Esophagus squamous epithelium (tissue), 5 donors: ENCODE data around the gene EEF1AKMT3. TPM values are rescaled to one million over a fixed set of nuclear protein-coding genes. Genes with fewer than 3 reads are reported as not detected.

Experiments used
- DNase-seq: peaks from one replicate; lab custom pipeline; 2025; lab: John Stamatoyannopoulos, UW
- H3K27ac ChIP-seq, 4 donors: fragments of 200-600 bp; sonication (generic); one replicate each; pipeline ENCODE4 v1.5.1; 2016 to 2019; ENCODE audit warnings: mild to moderate bottlenecking in 1 of 4
- H3K27me3 ChIP-seq, 4 donors: fragments of 200-600 bp; sonication (generic); 1 replicate in 3 of 4; 2 replicates in 1 of 4; pipeline versions ENCODE4 v1.5.1 to v1.6.0; 2017 to 2021; ENCODE audit warnings: antibody characterized with exemption in 1 of 4
- H3K36me3 ChIP-seq, 3 donors: fragments of 200-600 bp; sonication (generic); one replicate each; pipeline ENCODE4 v1.5.1; 2016 to 2019
- H3K4me1 ChIP-seq, 3 donors: fragments of 200-600 bp; sonication (generic); one replicate each; pipeline ENCODE4 v1.5.1; 2017 to 2019
- H3K4me3 ChIP-seq, 4 donors: fragments of 200-600 bp; sonication (generic); 1 replicate in 3 of 4; 2 replicates in 1 of 4; pipeline ENCODE4 v1.5.1; 2016 to 2019; ENCODE audit warnings: mild to moderate bottlenecking in 2 of 4, moderate library complexity in 1 of 4
- H3K9me3 ChIP-seq, 3 donors: fragments of 200-600 bp; sonication (generic); one replicate each; pipeline ENCODE4 v1.5.1; 2016 to 2019
- POLR2A ChIP-seq, 4 donors: fragments of 450-650 bp; IDR thresholded peaks; one replicate each; pipeline ENCODE4 v1.6.1; 2017; ENCODE audit warnings: antibody characterized with exemption in 4 of 4, mild to moderate bottlenecking in 4 of 4, moderate library complexity in 3 of 4
- WGBS, 2 donors: methylation state at CpG; one replicate each; pipeline ENCODE4 v1.1.5; 2018; 5-methylcytosine and 5-hydroxymethylcytosine counted together
- intact Hi-C: fragments of 100-400 bp; cut with DNase I; formaldehyde crosslinking; loops from one replicate; pipeline ENCODE4 v1.15.0; 2022
- small RNA-seq, 4 donors: library from RNA; depleted of rRNA; stranded (forward); fragments of <200 nt; gene quantifications; one replicate each; pipeline ENCODE3, GENCODE V24; 2016
- total RNA-seq, 4 donors: library from RNA; depleted of rRNA; stranded (reverse); fragments of >200 nt; gene quantifications; one replicate each; pipeline ENCODE4 v1.1.0, GENCODE V29; 2016
- TF ChIP-seq, protein P1 (sequence below), 6 experiments: fragments of 450-650 bp in 4 of 6; fragments of 200-600 bp in 2 of 6; sonication (generic) in 2 of 6; IDR thresholded peaks; one replicate each; pipeline ENCODE4 v1.5.1; 2016 to 2019; ENCODE audit warnings: antibody characterized with exemption in 6 of 6, mild to moderate bottlenecking in 4 of 6, moderate library complexity in 4 of 6
- donor health status: DM: yes; HTN: yes; CAD: no.

The EEF1AKMT3 gene
- total RNA-seq, 4 donors from 2014 or later: 2.6 to 7.6 (median 3.7) TPM

DNA sequence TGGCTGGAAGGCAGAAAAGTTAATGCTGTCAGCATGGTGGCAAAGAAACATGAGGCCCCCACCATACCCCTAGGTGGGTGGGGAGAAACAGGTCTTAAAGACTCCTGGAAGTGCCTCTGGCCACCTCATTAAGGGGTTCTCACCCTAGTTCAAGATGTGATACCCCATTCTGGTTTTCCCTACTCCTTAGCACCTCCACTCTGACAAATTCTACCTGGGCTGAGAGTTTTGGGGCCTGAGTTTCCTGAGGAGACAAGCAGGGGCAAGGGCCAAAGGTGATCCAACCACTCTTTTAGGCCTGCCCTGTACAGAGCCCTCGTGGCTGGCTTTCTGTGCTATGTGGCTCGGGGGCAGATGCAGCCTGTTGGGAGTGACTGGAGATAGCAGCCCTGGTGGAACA lies 54.0 kb downstream of the EEF1AKMT3 start:
- peaks cover 4 to 62% (median 31%) of the 10 kb centered on the region in 3 donors for H3K4me1 ChIP-seq
- DNase-seq: no peak
- intact Hi-C loops: no loop called here
- TF ChIP-seq, protein P1, sequence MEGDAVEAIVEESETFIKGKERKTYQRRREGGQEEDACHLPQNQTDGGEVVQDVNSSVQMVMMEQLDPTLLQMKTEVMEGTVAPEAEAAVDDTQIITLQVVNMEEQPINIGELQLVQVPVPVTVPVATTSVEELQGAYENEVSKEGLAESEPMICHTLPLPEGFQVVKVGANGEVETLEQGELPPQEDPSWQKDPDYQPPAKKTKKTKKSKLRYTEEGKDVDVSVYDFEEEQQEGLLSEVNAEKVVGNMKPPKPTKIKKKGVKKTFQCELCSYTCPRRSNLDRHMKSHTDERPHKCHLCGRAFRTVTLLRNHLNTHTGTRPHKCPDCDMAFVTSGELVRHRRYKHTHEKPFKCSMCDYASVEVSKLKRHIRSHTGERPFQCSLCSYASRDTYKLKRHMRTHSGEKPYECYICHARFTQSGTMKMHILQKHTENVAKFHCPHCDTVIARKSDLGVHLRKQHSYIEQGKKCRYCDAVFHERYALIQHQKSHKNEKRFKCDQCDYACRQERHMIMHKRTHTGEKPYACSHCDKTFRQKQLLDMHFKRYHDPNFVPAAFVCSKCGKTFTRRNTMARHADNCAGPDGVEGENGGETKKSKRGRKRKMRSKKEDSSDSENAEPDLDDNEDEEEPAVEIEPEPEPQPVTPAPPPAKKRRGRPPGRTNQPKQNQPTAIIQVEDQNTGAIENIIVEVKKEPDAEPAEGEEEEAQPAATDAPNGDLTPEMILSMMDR (IDR thresholded peaks at IDR 0.05): no peak
- TF ChIP-seq POLR2A (IDR thresholded peaks at IDR 0.05): no peak
- peak overlapping the region in 1 of 4 donors; percentile 29 for H3K27ac ChIP-seq
- no peaks in the 10 kb centered on the region for H3K27me3 ChIP-seq
- peaks cover 62 to 87% (median 69%) of the 10 kb centered on the region in 3 donors for H3K36me3 ChIP-seq
- WGBS, 2 donors: 80% methylated on average over 2 of the region's 2 CpGs; no CpG with 5 or more reads in 1 of the 2 donors
- H3K9me3 ChIP-seq: no peaks in the 10 kb centered on the region
- H3K4me3 ChIP-seq: no peak overlapping the region

DNA sequence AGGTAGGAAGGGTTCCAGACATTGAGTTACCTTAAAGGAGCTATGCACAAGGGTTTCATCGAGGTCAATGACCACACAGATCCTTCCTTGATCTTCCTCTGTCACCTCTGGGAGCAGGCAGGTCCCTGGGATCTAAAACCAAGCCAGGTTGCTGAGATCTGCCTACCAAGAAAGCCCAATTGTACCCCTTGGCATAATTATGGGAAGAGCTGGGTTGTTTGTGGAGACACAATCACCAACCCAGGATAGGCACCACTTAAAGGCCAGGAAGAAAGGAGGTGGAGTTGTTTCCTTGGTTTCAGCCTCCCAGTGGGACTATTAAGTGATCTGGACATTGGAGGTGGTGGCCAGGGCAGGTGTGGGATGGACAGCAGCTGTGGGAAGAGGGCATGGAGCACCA lies 54.6 kb downstream of the EEF1AKMT3 start:
- Histone ChIP-seq H3K4me1 (peaks cover 9 to 67% (median 36%) of the 10 kb centered on the region in 3 donors), H3K4me3 (no peak overlapping the region), H3K9me3 (no peaks in the 10 kb centered on the region), H3K36me3 (peaks cover 62 to 81% (median 67%) of the 10 kb centered on the region in 3 donors), H3K27me3 (no peaks in the 10 kb centered on the region), H3K27ac (peak overlapping the region in 1 of 4 donors; percentile 29)
- WGBS, 2 donors: 67 to 86% methylated on average over 1 of the region's 1 CpG
- TF ChIP-seq POLR2A (IDR thresholded peaks at IDR 0.05): no peak
- TF ChIP-seq, protein P1 (IDR thresholded peaks at IDR 0.05): no peak
- no peak for DNase-seq
- intact Hi-C loops: no loop called here

DNA sequence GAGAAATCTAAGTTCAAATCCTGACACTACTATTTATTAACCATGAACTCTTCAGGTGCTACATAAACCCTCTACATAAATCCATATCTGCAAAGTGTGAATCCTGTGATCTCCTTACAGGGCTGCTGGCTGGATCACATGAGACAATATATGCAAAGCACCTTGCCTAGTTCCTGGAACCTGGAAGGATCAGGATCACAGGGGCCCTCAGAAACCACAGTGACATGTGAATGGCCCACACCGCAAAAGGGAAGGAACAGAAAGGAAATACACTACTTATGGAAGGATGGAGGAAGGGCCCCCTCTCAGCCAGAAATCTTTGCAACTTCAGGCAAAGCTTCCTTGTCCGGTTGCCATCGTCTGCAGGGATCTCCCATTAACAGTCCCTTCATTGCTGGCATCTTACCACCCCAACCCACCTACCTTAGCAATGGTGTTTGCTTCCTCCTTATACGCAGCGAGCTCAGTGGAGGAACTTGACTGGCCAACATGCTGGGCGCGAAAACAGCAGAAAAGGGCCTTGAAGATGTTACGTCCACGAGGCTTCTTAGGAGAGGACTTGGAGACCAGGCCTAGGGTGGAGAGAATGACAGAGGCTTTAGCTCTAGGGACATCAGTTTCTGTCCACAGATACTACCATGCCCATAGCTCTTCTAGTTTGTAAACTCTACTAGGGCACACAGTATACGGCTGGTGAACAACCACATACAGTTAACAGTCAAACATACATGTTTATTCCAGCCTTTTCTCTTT lies 56.8 kb downstream of the EEF1AKMT3 start:
- TF ChIP-seq, protein P1 (IDR thresholded peaks at IDR 0.05): no peak
- TF ChIP-seq POLR2A (IDR thresholded peaks at IDR 0.05): no peak
- WGBS, 2 donors: 69 to 73% methylated on average over 9 to 10 of the region's 10 CpGs
- no peak overlapping the region for H3K27ac ChIP-seq
- no peak overlapping the region for H3K4me3 ChIP-seq
- intact Hi-C loops: no loop called here
- H3K9me3 ChIP-seq: no peaks in the 10 kb centered on the region
- H3K36me3 ChIP-seq: peaks cover 39 to 59% (median 44%) of the 10 kb centered on the region in 3 donors
- H3K4me1 ChIP-seq: peaks cover 20 to 68% (median 53%) of the 10 kb centered on the region in 3 donors
- H3K27me3 ChIP-seq: no peaks in the 10 kb centered on the region
- no peak for DNase-seq

DNA sequence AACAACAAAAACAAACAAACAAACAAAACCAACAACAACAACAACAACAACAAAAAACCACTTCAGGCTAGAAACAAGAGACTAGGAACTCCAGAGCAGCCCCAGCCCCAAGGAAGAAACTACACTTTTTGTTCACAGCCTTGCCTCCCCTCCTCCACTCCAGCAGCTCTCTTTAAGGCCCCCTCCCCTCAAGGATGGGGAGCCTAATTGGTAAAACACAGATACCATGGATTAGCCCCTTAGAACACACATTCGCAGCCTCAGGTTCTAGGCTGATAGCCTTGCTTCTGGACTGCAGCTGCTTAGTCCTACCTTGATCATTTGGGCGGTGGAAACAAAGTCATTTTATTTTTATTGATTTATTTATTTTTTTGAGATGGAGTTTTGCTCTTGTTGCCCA lies 58.0 kb downstream of the EEF1AKMT3 start:
- TF ChIP-seq, protein P1 (IDR thresholded peaks at IDR 0.05): no peak
- TF ChIP-seq POLR2A (IDR thresholded peaks at IDR 0.05): no peak
- intact Hi-C loops: loop anchor here (2.0 to 10.0 kb wide), 2 partner anchors 46 to 74 kb away; partner anchors contain the start of gene TSFM
- 79 to 95% methylated on average over 2 of the region's 2 CpGs for WGBS, 2 donors
- no peak for DNase-seq
- peak overlapping the region in 1 of 4 donors; percentile 67 for H3K27ac ChIP-seq
- no peaks in the 10 kb centered on the region for H3K27me3 ChIP-seq
- peaks cover 27 to 47% (median 32%) of the 10 kb centered on the region in 3 donors for H3K36me3 ChIP-seq
- no peak overlapping the region for H3K4me3 ChIP-seq
- H3K9me3 ChIP-seq: no peaks in the 10 kb centered on the region
- peaks cover 30 to 71% (median 65%) of the 10 kb centered on the region in 3 donors for H3K4me1 ChIP-seq

Small RNAs within 50 kb of the gene (small RNA-seq; reads per million reads assigned to genes)
- gene MIR26A2 (0.41 to 2.8 (median 1.7) reads per million in 4 donors), gene RNU6-1083P (0 reads per million in 4 donors)

Other genes starting within 250 kb of the EEF1AKMT3 start
- 10 to 100 TPM; 13.8 to 33.2 (median 17.6) TPM for gene MBD6, start 249.8 kb upstream of the EEF1AKMT3 start, total RNA-seq
- 100 to 1,000 TPM; 122 to 175 (median 159) TPM for gene DCTN2, start 225.4 kb upstream of the EEF1AKMT3 start, total RNA-seq
- under 1 TPM in 3 of 4 donors, not detected in 1; 0.15 to 0.22 (median 0.19) TPM for gene KIF5A, start 222.6 kb upstream of the EEF1AKMT3 start, total RNA-seq
- gene PIP4K2C, start 181.4 kb upstream of the EEF1AKMT3 start, total RNA-seq: 10 to 100 TPM; 25.2 to 41.7 (median 33.1) TPM
- gene DTX3, start 167.8 kb upstream of the EEF1AKMT3 start, total RNA-seq: 10 to 100 TPM in 1 of 4 donors, 1 to 10 TPM in 3; 1.6 to 16.6 (median 5.6) TPM
- gene ARHGEF25, start 161.2 kb upstream of the EEF1AKMT3 start, total RNA-seq: 10 to 100 TPM in 1 of 4 donors, 1 to 10 TPM in 2, under 1 TPM in 1; 0.76 to 27.7 (median 6.2) TPM
- gene B4GALNT1, start 139.4 kb upstream of the EEF1AKMT3 start, total RNA-seq: under 1 TPM; 0.18 to 0.56 (median 0.23) TPM
- gene OS9, start 78.5 kb upstream of the EEF1AKMT3 start, total RNA-seq: 100 to 1,000 TPM; 151 to 231 (median 168) TPM
- 1 to 10 TPM in 3 of 4 donors, under 1 TPM in 1; 0.88 to 2.3 (median 1.3) TPM for gene AGAP2, start 33.9 kb upstream of the EEF1AKMT3 start, total RNA-seq
- 10 to 100 TPM; 37.2 to 62.5 (median 40.2) TPM for gene TSPAN31, start 27.6 kb upstream of the EEF1AKMT3 start, total RNA-seq
- 10 to 100 TPM; 42.8 to 96.9 (median 60.4) TPM for gene CDK4, start 20.3 kb upstream of the EEF1AKMT3 start, total RNA-seq
- gene MARCHF9, start 17.5 kb upstream of the EEF1AKMT3 start, total RNA-seq: 1 to 10 TPM; 3.6 to 8.4 (median 5.3) TPM
- gene CYP27B1, start 5.5 kb upstream of the EEF1AKMT3 start, total RNA-seq: 1 to 10 TPM in 2 of 4 donors, under 1 TPM in 2; 0.18 to 1.7 (median 1.1) TPM
- gene METTL1, start 509 bp upstream of the EEF1AKMT3 start, total RNA-seq: 10 to 100 TPM in 3 of 4 donors, 1 to 10 TPM in 1; 6.7 to 16.8 (median 11.8) TPM
- 10 to 100 TPM; 18.5 to 37.2 (median 24.7) TPM for gene TSFM, start 10.2 kb downstream of the EEF1AKMT3 start, total RNA-seq
- 1 to 10 TPM; 1.9 to 3.4 (median 2.5) TPM for gene AVIL, start 46.1 kb downstream of the EEF1AKMT3 start, total RNA-seq
- gene CTDSP2, start 74.1 kb downstream of the EEF1AKMT3 start, total RNA-seq: 100 to 1,000 TPM in 1 of 4 donors, 10 to 100 TPM in 3; 47.1 to 120 (median 71.7) TPM
- 10 to 100 TPM in 2 of 4 donors, 1 to 10 TPM in 2; 2.0 to 17.9 (median 8.6) TPM for gene ATP23, start 169.0 kb downstream of the EEF1AKMT3 start, total RNA-seq